Middle frontal gyrus (tissue), 1 donor: ENCODE data around the gene CASK.

Experiments
- DNase-seq: peaks from one replicate; pipeline ENCODE4 v3.0.0-alpha.2; 2015; ENCODE audit warnings: low spot score; ENCODE audit errors: extremely low spot score

The CASK gene

DNA sequence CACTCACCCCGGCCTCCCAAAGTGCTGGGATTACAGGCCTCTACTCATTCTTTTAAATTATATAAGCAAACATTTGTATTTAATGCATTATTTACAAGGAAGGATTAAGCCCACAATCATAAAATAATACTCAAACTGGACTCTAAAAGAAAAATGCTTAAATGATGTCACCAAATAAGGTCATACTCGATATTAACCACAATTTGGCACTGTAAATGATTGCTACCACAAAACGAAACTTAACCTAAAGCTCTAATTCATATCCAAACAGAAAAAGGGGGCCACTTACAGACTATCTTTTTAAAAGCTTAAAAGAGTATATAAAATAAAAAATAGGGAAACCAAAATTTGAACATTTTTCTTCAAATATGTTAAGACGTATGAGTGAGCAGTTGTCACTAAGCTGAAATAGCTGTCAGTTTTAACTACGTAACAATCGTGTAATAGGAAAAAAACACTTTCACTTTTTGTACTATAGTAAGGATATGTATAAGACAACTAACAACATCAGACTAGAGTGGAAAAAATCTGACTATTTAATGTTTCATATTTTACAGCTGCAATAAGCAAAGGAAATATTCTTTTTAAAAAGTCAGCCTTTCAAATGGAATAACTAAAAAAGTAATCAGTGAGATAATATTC lies 342.8 kb downstream of the CASK start:
- no peak for DNase-seq

GRCh38 chrX:41563876-41564275 lies 359.5 kb downstream of the CASK start:
- DNase-seq = no peak

DNA sequence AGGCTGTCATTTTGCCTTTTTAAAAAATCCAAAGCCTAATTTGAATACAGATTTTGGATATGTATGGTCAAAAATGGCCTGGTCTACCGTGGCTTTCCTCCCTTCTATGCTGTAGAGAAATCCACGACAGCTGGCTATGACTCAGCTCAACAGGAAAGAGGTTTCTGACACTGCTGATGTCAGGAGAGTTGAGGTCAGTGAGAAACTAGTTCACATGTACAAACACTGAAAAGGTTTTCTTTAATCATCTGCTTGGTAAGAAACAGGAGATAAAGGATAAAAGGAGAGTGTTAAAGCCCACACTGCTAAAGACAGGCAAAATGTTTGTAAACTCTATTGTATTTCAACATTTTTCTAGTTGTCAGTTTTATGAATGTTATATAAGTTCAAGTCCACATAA lies 362.3 kb downstream of the CASK start:
- no peak for DNase-seq

DNA sequence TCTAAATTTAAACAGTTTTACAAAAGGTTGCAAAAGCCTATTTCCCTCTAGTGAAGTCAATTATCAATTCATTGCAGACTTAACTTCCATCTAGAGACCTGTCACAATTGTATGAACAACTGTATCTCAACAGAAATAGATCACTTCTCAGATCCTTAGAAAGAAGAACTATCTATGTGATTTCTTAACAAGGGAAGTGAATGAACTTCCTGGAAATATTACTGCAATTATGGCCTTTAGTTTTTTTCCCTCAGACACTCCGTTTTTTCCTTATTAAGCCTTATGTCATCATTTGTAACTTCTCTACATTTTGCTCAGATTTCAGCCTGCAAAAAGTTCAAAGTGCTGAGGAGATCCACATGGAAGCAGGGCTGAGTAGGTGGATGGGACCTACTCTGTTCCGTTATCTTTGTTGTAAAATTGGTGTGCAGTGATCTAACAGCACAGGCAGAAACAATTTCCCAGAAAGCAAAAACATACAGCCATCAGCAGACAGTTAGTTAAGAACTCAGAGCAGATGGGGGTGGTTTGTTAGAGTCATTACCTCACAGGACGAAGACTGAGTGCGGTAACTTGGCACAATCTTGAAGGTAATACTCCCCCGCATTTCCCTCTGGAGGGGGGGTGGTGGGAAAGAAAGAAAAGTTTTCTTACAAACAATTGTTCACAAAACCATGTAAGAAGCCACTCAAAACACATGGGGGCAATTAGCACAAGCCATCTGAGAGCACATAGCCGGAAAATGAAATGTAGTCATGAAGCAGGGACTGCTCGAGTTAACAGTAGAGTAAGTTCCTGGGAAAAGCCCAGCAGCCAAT lies 363.9 kb downstream of the CASK start:
- no peak for DNase-seq

DNA sequence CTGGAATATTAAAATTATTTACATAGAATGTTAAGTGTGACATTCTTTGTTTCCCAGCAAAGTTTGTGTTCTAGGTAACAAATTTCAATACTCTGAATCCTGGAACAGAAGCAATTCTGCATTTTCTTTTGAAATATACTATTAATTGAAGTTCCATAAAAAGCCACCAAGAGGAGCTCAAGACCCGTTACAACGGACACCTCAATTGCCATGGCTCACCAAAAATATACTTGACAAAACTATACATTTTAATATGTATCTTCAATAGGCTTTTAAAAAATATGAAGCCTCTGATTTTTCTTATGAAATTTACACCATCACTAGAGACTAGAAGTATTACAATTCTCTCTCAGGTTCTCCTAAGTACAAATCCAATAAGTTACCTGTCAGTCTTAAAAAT lies 364.8 kb downstream of the CASK start:
- DNase-seq = no peak

- DNase-seq = no peak
Observed at GRCh38 chrX:41556958-41557357, 366.4 kb downstream of the CASK start.

DNA sequence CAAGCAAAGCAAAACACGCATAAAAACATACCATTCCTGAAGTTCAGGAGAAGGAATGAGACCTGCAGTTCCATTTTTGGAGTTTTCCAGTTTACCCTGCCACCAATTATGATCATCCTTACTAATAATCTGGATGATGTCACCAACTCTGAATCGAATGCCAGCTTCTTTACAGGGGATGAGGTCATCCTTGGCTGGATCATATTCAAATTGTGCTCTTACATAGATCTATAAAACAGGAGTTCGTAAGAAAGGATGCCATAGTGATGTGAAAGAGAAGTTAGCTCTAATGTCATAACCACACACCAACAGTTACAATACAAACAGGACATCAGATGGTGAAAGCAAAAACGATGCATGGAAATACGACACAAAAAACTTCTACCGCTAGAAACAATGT lies 369.7 kb downstream of the CASK start:
- no peak for DNase-seq

GRCh38 chrX:41548411-41548810 lies 374.9 kb downstream of the CASK start:
- DNase-seq = no peak

DNA sequence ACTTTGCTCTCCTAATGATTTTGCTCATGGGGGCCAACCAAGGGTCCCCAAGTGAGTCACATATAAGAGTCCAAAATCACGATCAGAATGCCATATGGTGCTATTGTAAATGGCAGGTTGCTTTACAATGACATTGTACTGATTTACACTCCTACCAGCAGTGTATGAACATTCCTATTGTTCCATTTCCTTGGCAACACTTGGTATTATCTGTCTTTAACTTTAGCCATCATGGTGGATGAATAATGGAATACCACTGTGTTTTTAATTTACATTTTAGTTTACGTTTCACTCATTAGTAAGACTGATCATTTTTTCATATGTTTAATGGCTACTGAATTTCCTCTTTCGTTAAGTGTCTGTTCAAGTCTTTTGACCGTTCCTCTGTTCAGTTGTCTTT lies 379.7 kb downstream of the CASK start:
- no peak for DNase-seq

DNA sequence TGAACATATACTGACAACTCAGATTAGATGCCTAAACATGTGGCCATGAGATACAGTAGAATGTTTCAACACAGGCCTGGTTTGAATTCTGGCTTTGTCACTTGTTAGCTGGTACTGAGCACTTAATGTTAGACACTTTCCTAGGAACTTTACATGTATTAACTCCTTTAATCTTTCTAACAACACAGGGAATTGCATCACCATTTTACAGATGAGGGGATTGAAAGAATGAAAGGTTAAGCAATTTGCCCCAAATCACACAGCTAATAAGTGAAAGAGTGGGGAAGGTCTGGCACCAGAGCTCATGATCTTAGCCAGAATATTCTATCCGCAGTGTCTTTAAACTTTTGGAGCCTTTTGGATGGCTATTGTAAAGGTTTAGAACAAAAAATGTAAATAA lies 380.3 kb downstream of the CASK start:
- no peak for DNase-seq

DNA sequence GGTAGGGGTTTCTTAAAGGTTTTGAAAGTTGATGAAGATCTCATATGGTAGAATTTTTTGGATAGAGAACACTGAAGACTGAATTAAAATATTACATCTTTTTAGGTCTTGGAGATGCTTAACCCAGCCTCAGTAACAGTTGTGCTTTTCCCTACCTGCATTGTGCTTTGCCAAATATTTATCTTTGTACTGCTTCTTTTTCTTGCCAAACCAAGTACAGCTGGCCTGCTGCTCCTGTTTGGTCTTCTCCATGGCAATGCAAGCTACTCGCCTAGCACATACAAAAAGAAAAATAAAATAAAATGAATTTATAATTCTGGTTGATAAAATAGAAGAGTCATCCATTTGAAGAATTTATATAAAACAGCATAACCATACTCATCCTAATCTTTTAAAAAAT lies 380.8 kb downstream of the CASK start:
- DNase-seq = no peak

GRCh38 chrX:41542135-41542534 lies 381.2 kb downstream of the CASK start:
- no peak for DNase-seq

DNA sequence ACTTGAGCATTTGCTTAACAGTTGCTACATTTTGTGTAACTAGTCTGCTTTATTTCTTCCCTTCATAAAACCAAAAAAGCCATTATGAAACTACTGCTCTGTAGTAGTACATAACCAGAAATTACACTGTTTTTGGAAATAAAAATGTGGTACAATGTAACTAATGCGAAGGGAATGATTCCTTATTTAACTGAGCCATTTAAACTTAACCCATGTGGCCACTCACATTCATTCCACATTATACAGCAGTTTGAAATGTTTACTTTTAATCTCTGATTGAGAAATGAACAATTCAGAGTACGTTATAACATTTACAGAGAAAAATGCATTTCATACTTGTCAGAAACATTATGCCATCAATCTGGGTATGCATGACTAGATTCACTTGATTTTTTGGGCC lies 382.0 kb downstream of the CASK start:
- no peak for DNase-seq

GRCh38 chrX:41538707-41539106 lies 384.6 kb downstream of the CASK start:
- DNase-seq = no peak

GRCh38 chrX:41530085-41530484 lies 393.3 kb downstream of the CASK start:
- no peak for DNase-seq

- DNase-seq = no peak
Observed at GRCh38 chrX:41529221-41529620, 394.1 kb downstream of the CASK start.

DNA sequence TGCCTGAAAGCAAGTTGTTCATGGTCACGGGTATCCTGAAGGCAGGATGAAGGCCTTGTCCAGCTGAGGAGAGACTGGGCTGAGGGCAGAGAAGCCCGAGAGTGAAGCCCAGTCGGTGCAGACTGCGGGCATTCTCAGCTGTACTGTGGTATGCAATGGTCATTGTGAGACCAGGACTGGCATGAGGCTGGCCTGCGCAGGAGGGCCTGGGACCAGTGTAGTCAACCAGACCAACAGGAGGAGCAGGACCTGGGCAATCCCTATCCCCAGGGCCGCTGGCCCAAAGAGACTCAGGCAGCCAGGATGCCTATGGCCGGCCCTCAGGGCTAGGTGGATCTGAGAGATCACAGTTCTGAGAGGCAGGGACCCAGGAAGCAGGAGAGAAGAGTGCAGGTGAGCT lies 394.6 kb downstream of the CASK start:
- DNase-seq = no peak

GRCh38 chrX:41526925-41527324 lies 396.4 kb downstream of the CASK start:
- DNase-seq = no peak

DNA sequence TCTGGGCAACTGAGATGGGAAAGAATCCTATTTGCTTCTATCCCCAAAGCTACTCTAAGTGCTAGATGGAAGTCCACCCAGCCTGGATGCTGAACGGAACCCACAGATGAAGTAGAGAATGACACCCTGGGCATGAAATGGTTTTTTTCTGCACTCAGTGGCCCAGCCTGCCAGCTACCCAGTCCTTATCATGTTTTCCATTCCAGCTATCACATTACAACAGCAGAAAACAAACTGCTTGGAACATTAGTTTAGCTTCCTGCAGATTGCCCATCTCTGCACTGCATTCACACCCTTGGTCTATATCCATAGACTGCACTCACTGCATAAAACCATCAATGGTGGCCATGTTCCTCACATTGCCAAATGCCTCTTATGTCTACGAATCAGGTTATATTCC lies 397.1 kb downstream of the CASK start:
- no peak for DNase-seq

- DNase-seq = peak; percentile 12
Observed at GRCh38 chrX:41522671-41523070, 400.7 kb downstream of the CASK start.

- DNase-seq = no peak
Observed at GRCh38 chrX:41522081-41522480, 401.3 kb downstream of the CASK start.

GRCh38 chrX:41519468-41519867 lies 403.9 kb downstream of the CASK start:
- DNase-seq = no peak

DNA sequence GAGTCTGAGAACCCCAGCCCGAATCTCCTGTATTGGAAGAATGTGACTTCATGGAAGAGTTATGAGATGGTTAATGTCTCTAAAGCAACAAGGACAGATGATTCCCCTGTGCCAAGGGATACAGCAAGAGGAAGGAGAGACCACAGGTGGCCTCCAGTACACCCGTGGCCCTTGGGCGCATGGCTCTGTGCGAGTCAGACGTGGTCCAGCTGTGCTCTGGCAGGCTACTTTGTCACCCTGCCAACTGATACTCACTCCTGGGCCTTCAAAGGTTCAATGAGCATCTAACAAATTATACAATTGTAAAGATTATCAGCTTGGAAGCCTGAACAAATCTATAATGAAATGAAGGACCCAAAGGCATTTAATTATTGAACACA lies 404.5 kb downstream of the CASK start:
- no peak for DNase-seq
